NCI-H2227 (cell line): ENCODE measurements around the gene HNRNPA0.

Source experiments
- DNase-seq: peaks from one replicate; lab custom pipeline; 2025; ENCODE audit not compliant: unreplicated experiment; lab: John Stamatoyannopoulos, UW

HNRNPA0 gene

GRCh38 chr5:137728048-137728447 lies 26.1 kb downstream of the HNRNPA0 start:
- DNase-seq: no peak

GRCh38 chr5:137727623-137728022 lies 26.5 kb downstream of the HNRNPA0 start:
- no peak for DNase-seq

- DNase-seq: no peak
These were observed 29.9 kb downstream of the HNRNPA0 start for GRCh38 chr5:137724251-137724650.

DNA sequence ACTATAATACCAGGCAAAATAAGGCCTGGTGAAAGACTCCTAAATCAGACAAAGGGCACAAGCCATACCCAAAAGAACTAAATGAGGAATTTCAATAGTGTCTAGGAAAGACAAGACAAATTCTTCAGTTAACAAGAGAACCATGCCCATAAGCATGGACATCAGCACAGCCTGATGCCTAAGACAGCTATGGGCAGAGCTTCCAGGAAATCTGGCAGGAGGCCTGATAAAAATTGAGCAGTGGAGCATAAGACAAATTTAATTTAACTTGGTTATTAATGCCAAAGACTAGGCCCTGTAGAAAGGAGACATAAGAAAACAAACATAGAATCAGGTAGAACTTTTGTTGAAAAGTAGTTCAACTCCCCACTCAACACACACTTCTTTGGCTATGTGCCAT lies 35.6 kb downstream of the HNRNPA0 start:
- no peak for DNase-seq

DNA sequence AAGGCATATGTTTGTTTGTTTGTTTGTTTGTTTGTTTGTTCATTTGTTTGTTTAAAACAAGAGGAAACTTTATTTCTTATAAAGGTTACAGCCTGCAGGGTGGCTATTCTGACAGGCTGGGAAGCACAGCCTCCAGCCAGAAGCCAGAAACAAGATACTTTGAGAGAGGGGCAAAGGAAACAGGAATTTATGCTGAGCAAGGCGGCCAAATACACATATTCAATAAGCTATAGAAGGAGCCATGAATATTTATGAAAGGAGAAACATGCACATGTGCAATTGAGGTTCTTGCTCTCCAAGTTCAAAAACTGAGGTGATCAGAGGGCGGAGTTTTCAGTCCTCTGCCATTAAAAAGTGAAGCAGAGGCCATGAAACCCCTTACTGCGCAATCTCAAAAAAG lies 37.8 kb downstream of the HNRNPA0 start:
- DNase-seq: no peak

DNA sequence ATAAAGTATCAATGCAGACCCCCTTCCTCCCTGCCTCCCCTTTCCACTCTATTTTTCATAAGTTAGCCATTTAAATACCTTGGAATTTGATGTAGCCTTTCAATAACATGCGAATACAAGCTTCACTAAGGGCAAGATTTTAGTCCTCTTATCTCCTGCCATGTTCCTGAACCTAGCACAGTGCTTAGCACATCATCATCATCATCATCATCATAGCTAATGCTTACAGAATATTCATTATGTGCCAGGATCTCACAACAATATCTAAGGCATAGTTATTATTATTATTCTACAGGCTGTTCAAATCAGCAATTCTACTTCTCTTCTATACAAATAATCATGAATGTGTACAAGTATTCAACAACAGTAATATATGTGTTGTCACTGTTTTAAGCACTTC lies 38.7 kb downstream of the HNRNPA0 start:
- no peak for DNase-seq

DNA sequence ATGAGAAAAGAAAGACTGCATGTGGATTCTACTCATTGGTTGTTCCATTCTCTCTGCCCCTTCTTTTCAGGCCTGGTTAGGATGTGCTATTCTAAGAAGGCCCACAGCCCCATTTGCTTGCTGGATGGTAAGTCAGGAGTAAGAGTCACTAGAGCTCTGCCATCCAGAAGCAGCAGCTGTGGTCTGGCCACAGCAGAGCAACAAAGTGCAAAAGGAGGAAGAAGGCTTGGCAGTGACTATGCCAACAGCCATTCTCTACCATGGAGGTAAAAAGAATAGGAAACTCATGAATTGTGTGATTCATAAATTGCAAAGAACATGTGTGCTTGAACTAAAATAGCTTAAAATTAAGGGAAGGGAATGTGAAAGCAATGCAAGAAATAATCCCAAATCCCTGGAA lies 39.2 kb downstream of the HNRNPA0 start:
- no peak for DNase-seq

DNA sequence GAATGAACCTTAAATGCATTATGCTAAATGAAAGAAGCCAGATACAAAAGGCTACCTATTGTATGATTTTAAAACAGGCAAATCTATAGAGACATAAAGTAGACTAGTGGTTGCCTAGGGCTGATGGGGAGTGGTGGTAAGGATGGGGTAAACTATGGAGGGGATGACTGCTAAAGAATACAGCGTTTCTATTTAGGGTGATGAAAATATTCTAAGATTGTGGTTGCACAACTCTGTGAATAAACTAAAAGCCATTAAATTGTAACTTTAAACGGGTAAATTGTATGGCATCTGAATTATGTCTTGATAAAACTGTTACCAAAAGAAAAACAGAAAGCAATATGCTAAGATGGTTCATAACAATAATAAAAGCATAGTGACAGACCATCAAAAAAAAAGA lies 39.7 kb downstream of the HNRNPA0 start:
- no peak for DNase-seq

- no peak for DNase-seq
These were observed 42.0 kb downstream of the HNRNPA0 start for GRCh38 chr5:137712139-137712667.

- DNase-seq: no peak
These were observed 44.1 kb downstream of the HNRNPA0 start for GRCh38 chr5:137710086-137710485.

GRCh38 chr5:137708796-137709559 lies 45.2 kb downstream of the HNRNPA0 start:
- DNase-seq: no peak

GRCh38 chr5:137708062-137708461 lies 46.1 kb downstream of the HNRNPA0 start:
- DNase-seq: no peak

GRCh38 chr5:137706841-137707240 lies 47.3 kb downstream of the HNRNPA0 start:
- no peak for DNase-seq

DNA sequence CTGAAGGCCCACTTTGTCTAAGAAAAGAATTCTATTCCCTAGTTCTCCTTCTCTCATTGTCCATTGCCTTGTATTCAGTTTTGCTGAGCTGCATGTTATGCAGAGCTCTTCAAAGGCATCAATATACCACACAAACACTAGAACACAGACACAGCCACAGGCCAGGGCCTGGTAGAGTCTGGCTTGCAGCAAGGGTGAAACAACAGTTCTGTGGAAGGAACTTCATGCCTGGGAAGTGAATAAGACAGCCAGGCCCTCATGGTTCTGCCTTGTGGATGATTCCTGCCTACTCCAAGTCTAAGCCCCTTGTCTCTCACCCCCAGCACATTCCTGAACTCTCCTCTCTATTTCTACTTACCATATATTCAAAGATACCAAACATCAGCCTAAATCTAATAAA lies 49.1 kb downstream of the HNRNPA0 start:
- no peak for DNase-seq

DNA sequence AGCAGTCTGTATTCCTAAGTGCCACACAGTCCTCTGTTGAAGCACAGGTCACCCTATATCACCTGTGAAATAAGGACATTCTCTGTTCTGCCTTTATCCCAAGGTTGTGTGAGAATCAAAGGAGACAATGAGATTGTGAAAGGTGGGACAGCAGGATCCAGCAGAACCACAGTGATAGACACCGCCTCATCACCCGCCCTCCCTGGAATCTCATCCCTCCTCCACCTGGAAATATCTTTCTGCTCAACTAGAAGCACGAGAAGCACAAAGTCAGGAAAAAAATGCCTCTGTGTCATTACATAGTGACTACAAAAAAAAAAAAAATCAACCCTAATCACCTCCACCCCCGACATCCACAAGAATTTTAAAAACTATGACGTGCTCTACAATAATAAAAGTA lies 50.6 kb downstream of the HNRNPA0 start:
- DNase-seq: no peak

DNA sequence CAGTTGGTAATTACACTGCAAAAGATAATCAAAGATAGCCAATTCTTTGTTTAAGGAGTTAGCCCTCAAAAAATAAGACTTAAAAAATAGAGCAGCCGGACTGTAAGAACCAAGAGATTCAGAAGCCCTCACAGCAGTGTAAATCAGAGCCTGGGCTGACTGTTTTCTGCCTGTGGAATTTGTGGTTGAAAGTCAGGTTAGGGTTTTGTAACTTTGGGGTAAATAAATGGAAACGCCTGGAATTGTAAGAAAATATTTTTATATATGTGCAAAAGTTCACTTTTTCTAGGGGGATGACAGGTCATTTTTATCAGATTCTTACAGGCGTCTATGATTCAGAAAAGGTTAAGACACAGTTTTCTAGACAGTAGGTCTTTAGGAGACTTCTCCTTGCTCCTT lies 53.9 kb downstream of the HNRNPA0 start:
- no peak for DNase-seq

DNA sequence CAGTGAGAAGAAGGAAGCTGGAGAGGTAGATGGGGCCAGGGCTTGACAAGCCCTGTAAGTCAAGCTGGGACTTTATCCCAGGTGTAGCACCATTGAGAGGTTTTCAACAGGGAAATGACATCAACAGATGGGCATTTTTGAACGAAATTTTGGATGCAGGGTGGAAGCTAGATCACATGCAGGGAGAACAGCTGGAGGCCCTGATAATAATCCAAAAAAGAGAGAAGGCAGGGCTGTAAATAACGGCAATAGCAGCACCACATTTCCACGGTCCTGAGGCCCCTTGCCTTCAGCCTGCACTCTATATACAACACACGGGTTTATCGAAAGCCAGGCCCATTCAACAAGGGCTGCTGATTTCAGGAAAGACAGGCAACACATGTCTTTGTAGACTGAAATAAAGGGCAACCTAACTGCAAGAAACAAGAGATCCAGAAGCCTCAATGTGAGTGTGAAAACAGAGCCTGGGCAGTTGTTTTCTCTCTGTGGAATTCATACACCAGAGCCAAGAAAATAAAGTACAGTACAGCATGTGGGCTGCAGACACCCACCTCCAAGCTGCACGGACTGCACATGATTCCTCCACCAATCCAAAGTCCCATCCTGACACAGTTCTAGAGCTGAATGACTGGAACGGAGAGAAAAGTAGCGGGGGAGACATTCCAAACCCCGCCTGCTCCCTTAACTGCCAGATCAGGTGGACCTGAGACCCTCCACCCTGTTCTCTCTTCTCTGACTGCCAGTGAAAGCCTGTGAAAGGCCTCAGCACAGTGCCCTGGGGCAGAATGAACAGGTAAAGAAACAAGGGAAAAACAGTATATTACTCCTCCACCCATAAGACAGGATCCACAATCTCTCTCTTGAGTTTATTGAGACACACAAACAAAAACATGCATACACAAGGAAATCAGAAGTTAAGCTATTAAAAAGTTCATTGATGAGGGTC lies 54.6 kb downstream of the HNRNPA0 start:
- no peak for DNase-seq

GRCh38 chr5:137696481-137696880 lies 57.7 kb downstream of the HNRNPA0 start:
- DNase-seq: no peak

- no peak for DNase-seq
These were observed 58.3 kb downstream of the HNRNPA0 start for GRCh38 chr5:137695651-137696428.
